GM19193 (cell line): ENCODE data around the gene ANXA9.

Experiments used
- POLR2A ChIP-seq: IDR thresholded peaks from 4 replicates; pipeline ENCODE4 v1.6.1; 2011; ENCODE audit not compliant: insufficient read depth, insufficient read length; ENCODE audit errors: extremely low read depth

Gene ANXA9

DNA sequence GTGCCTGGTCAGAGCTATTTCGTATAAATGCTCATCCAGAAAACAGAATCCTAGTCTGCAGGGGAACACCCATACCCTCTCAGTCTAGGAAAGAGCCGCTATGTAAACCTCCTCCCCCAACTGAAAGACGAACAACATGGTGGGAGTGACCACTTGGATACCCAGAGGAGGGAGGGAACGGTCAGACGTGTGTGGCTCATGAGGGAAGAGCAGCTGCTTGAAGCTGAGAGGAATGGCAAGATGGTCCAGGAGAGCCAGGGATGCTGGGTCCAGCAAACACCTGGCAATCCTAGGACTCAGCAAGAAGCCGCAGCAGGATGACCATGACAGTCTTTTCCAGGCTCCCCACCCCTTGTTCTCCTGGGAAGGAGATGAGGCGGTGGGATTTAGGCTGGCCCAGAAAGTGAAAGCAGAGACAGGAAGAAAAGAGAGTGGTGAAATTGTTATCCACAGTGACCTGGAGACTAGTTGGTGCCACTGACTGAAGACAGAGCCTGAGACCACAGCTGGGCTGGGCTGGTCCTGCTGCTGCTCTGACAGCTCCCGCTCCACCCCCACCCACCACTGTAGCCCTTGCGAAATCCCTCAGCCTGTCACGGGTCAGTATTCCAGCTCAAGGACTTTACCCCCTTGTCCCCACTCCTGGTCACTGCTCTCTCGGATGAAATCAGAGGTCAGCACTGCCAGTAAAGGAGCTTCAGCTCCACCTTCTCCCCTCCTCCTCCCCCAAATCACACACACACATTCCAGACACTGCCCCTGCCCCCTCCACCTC lies 11.1 kb upstream of the ANXA9 start:
- no peak for TF ChIP-seq POLR2A

- TF ChIP-seq POLR2A: no peak
Measured at GRCh38 chr1:150971583-150972416, 10.3 kb upstream of the ANXA9 start.

GRCh38 chr1:150972417-150972940 lies 9.6 kb upstream of the ANXA9 start:
- TF ChIP-seq POLR2A: no peak

DNA sequence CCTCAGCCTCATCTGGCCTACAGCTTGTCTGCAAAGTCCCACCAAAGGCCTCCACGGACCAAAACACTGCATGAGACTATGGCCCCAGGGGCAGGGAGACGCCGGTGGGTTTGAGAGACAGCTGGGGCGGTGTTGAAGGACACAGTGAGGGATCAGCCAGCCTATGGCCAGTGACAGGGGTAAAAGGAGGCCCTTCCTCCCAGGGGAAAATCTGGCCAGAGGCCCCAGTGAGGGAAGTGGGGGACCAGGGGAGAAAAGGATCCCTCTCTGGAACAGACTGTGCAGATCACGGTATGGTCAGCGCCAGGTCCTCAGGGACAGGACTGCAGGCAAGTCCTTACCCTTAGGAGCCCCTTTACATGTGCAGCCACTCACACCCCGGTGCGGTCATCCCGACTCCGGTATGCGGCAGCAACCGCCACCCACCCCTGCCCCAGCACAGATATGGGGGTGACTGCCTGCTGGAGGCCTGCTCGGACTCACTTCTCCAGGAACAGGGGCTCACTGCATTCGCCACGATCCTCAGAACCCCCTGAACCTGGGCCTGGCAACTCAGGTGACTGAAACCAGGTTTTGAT lies 8.7 kb upstream of the ANXA9 start:
- no peak for TF ChIP-seq POLR2A

DNA sequence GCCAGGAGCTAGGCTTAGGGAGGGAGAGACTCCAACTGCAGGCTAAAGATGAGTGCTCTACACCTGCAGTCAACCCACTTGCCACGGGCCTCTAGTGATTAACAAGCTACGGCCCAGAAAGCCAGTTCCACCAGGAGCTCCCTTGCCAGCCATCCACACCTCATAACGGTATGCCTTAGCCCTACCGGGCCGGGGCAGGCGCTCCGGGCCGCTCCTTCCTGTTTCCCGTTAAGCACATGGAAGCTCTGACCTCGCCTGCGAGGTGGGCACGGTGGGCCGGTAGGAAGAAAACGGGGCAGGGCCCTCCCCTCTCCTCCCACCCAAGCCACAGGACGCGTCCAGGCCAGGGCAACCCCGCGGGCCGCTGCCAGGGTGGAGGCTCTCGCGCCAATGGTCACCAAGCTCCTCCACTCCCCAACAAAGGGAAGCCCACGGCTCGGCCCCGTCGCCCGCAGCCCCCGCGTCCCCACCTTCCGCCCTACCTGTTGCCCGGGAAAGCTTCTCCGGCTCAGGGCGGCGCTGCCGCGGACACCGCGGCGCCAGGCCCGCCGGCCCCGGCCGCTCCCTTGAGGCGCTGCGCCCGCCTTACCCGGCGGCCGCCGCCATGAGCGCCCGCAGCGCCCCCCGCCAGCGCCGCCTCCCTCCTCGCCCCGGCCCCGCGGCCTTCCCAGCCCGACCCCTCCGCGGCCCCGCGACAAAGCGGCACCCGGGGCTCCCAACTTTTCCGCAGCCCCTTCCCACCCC lies 8.1 kb upstream of the ANXA9 start:
- no peak for TF ChIP-seq POLR2A

DNA sequence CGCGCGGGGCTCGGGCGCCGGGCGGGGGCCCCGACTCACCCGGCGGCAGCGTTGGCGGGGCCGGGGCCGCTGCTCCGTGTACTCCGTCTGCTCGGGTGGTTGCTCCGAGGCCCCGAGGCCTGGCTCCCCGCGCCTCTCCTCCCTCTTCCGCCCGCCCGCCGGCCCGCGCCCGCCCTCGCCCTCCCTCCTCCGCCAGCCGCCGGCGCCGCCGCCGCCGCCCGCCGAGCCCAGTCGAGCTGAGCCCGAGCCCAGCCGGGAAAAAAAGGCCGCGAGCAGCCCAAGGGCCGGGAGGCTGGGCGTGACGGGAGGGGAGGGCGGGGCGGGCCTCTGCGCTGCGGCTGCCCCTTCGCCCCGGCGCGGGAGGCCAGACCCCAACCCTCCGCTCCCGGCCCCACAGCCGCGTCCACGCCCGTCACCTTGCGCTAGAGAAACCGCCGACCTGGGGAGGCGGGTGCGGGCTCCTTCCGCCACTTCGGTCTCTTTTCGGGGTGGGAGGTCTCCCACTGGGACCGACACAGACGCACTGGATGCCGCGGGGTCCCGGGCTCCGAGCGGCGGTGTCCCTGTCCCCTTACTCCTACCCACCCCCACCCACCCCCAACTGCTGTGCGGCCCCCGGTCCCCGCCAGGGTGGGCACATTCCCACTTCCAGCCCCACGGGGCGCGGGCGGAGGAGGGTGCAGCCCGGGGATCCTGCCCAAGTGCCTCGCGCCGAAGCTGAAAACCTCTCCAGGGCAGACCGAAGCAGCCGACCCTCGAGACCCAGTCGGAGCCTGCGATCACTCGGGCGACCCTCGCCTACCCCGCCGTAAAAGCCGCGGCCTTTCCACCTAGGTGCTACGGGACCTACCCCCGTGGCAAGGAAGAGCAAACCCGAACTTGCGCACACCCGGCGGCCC lies 7.3 kb upstream of the ANXA9 start, which contains the start of gene CERS2:
TSS of gene CERS2 (minus strand) at position 256 of the 899 bp plus-strand sequence. CDS start 5,745 bp downstream, outside the sequence.
- TF ChIP-seq POLR2A: no peak

- TF ChIP-seq POLR2A: no peak
Measured at GRCh38 chr1:150976401-150976821, 5.7 kb upstream of the ANXA9 start.

- no peak for TF ChIP-seq POLR2A
Measured at GRCh38 chr1:150976879-150977694, 5.0 kb upstream of the ANXA9 start.

DNA sequence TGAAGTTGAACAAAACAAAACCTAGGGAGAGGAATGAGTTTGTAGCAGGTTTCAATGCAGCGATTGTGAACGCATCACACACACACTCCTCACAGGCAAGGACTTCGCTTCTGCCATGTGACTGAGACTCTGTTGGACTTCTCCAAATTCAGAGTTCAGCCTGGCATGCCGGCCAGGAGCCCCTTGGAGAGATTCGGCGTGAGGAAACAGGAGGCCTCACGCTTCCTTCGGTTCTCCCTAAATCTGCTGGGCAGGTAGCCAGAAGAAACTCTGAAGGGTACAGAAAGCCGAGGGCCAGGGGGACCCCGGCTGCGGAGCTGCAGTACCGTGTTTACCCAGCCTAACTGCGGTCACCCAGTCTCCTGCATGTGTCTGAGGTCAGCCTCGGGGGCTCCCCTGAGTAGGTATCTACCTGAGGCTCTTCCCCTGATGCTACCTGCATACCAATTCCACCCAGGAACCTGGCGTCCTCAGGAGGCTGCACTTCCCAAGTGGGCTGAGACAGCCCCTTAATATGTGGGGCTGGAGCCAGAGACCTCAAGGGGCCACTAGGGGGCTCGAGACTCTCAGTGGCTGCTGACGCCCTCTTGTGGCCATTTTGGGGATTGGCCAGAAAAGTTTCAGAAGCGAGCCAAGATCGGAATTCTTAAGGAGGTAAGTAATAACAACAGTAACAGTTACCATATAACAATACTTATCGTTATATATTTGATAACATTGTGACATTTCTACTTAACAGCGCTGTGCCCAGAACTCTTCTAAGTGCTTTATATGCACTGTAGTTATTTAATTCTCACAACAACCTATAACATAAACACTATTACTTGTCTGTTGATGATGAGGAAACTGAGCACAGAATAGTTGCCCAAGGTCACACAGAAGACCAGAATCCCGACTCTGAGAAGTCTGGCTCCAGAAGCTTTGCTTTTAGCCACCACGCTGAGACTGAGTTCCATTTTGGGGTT lies 2.7 kb upstream of the ANXA9 start:
- no peak for TF ChIP-seq POLR2A

- TF ChIP-seq POLR2A: no peak
Measured at GRCh38 chr1:150981177-150981804, 801 bp upstream of the ANXA9 start.

DNA sequence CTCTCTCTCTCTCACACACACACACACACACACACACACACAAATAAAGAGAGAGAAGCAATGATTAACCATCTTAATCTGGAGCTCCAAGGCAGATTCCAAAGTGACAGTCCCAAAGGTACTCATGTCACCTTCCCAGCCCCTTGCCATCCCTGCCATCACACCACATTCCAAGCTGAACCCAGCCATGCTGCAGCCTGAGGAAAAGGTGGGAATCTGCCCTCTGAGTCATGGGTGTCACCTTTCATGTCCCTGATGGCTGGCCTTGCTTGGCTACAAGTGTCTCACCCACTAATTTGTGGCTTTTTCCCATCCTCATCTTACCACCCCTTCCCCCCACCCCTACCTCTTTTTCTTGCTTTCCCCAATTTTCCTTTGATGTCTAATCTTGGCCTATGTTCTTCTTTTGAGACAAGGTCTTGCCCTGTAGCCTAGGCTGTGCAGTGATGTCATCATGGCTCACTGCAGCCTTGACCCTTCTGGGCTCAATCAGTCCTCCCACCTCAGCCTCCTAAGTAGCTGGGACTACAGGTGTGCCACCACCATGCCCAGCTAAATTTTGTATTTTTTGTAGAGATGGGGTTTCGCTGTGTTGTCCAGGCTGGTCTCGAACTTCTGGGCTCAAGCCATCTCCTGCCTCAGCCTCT lies 3.2 kb downstream of the ANXA9 start:
- TF ChIP-seq POLR2A: no peak
